ENCODE measurements around the gene TMEM115.

GRCh38 chr3:50325113-50325480, 34.2 kb downstream of the TMEM115 start:
- TF ChIP-seq ZBTB7A (tag by site-specific recombination; IDR thresholded peaks at IDR 0.05; ENCODE audit: low read depth) (no peak), KLF9 (tag by site-specific recombination; IDR thresholded peaks at IDR 0.05; ENCODE audit: low read depth) (no peak), ATF2 (tag by site-specific recombination; IDR thresholded peaks at IDR 0.05; ENCODE audit: low read depth) (no peak), ZNF544 (tag by site-specific recombination; IDR thresholded peaks at IDR 0.05) (no peak), GLI4 (tag by site-specific recombination; IDR thresholded peaks at IDR 0.05) (no peak), KLF8 (tag by site-specific recombination; IDR thresholded peaks at IDR 0.05) (no peak), GLIS2 (tag by site-specific recombination; IDR thresholded peaks at IDR 0.05) (no peak), ZNF138 (tag by site-specific recombination; IDR thresholded peaks at IDR 0.05; ENCODE audit: borderline replicate concordance) (no peak)
- TF ChIP-seq, protein P1, sequence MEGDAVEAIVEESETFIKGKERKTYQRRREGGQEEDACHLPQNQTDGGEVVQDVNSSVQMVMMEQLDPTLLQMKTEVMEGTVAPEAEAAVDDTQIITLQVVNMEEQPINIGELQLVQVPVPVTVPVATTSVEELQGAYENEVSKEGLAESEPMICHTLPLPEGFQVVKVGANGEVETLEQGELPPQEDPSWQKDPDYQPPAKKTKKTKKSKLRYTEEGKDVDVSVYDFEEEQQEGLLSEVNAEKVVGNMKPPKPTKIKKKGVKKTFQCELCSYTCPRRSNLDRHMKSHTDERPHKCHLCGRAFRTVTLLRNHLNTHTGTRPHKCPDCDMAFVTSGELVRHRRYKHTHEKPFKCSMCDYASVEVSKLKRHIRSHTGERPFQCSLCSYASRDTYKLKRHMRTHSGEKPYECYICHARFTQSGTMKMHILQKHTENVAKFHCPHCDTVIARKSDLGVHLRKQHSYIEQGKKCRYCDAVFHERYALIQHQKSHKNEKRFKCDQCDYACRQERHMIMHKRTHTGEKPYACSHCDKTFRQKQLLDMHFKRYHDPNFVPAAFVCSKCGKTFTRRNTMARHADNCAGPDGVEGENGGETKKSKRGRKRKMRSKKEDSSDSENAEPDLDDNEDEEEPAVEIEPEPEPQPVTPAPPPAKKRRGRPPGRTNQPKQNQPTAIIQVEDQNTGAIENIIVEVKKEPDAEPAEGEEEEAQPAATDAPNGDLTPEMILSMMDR (tag by site-specific recombination; IDR thresholded peaks at IDR 0.05), result no peak

All from HEK293 (cell line).